ENCODE measurements around the gene SLC39A11.
"Not testable (repeated sequence)": the region's sequence is repeated elsewhere in the genome, so short reads cannot be mapped to it uniquely, and the experiment has no call there.

Gene SLC39A11

GRCh38 chr17:72832306-72832705 lies 260.2 kb downstream of the SLC39A11 start:
- DNase-seq (ENCODE audit: low spot score): no peak

DNA sequence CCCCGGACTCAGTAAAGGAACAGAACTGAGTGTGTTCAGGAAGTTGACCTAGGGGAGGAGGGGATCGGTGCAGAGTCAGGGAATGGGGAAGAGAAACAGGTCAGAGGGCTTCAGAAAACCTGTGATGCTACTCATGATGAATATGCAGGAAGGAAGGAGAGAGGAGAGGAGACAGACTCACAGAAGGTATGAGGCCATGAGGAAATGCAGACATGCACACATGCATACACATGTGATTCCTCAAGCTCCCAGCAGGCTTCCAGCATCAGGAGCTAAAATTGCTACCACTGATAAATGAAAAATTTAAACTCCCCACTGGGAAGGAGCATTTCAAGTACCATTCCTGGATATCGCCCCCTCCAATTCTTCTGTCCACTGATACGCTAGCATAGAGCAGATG lies 262.6 kb downstream of the SLC39A11 start:
- no peak for DNase-seq (ENCODE audit: low spot score)

- no peak for DNase-seq (ENCODE audit: low spot score)
These were observed 265.9 kb downstream of the SLC39A11 start for GRCh38 chr17:72826602-72827001.

GRCh38 chr17:72826059-72826458 lies 266.4 kb downstream of the SLC39A11 start:
- not testable (repeated sequence) for DNase-seq (ENCODE audit: low spot score)

- no peak for DNase-seq (ENCODE audit: low spot score)
These were observed 267.3 kb downstream of the SLC39A11 start for GRCh38 chr17:72825218-72825617.

DNA sequence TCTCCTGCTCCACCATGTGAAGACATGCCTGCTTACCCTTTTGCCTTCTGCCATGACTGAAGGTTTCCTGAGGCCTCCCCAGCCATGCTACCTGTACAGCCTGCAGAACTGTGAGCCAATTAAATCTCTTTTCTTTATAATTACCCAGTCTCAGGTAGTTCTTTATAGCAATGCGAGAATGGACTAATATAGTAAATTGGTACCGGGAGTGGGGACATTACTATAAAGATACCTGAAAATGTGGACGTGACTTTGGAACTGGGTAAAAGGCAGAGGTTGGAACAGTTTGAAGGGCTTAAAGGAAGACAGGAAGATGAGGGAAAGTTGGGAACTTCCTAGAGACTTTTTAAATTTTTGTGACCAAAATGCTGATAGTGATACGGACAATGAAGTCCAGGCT lies 268.2 kb downstream of the SLC39A11 start:
- not testable (repeated sequence) for DNase-seq (ENCODE audit: low spot score)

DNA sequence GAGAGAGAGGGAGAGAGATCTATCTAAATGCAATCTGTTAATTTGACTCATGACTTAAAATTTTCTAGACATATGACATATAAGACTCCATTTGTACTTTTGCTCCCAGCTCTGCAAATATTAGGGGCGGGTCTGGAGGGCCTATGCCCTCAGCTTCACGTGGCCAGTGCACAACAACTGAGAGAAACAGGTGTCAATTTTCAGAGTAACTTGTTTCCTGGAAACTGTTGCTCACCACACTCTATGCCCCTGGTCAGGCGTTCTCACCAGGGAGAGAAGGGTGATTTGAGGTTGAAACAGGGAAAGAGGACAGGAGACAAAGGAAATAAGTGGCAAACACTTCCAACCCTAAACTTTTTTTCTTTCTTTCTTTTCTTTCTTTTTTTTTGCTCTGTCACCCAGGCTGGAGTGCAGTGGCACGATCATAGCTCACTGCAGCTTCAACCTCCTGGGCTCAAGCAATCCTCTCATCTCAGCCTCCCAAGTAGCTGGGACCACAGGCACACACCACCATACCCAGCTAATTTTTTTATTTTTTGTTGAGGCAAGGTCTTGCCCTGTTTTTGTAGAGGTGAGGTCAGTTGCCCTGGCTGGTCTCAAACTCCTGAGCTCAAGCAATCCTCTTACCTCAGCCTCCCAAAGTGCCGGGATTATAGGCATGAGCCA lies 270.0 kb downstream of the SLC39A11 start:
- DNase-seq (ENCODE audit: low spot score): no peak

DNA sequence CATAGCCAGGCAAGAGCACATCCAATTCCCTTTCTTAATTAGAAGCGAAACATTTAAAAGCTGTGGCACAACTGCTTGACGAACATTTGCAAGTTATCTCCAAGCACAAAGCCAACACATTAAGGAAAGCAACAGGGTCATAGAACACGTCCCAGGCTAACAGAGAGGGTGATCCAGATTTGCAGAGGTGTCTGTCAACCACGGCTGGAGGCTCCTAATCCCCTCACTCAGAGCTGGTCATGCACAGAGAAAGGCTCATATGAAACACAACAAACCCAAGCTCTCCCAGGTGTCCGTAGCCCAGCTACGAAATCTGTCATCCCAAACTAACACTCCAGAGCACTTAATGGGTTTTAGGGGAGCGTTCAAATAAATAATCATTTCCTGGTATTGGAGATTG lies 276.1 kb downstream of the SLC39A11 start:
- DNase-seq (ENCODE audit: low spot score): no peak

GRCh38 chr17:72813481-72813880 lies 279.0 kb downstream of the SLC39A11 start:
- DNase-seq (ENCODE audit: low spot score): no peak

- no peak for DNase-seq (ENCODE audit: low spot score)
These were observed 279.7 kb downstream of the SLC39A11 start for GRCh38 chr17:72812823-72813222.

DNA sequence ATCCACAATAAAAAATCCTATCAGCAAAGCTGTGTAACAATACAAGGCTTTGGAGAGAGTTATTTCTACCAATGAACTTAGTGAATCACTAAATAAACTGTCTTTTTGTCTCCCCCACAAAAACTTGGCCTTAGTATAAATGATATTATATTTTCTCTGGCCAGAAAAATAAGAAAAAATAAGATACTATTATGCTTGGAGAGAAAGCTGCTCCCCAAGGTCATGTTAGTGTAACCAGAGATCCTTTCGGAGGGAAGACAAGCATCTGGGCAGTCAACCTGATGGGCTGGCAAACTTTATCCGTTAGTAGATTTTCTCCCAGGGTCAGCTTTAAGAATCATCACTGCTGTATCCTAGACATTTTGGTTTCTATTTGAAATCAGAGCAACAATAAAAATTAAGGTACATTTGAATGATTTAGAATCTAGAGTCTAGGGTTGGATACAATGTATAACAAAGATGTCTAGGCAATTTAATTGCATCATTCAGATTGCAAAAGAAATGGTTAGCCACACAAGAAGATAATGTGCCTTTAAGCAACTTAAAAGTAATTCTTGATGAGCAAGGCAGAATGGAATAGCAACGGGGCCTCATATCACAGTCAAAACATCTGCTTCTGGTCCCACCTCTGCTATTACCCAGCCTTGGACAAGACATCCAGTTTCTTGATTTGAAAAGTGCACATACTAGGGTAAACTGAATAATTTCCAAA lies 280.4 kb downstream of the SLC39A11 start:
- DNase-seq (ENCODE audit: low spot score): no peak

DNA sequence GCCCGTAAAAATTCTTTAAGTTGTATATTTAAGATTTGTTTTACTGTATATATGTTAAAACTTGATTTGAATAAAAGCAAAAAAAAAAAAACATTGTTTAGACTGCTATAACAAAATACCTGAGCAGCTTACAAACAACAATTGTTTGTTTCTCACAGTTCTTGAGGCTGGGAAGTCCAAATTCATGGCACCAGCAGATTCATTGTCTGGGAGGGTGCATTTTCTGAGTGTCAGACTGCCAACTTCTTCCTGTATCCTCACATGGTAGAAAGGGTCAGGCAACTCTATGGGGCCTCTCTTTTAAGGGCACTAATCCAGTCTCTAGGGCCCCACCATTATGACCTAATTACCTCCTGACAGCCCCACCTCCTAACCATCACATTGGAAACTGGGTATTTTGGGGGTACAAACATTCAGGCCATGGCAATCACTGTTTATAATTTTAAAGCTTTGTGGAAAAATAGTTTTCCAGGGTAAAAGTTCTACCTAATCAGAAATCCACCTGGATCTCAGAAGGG lies 281.4 kb downstream of the SLC39A11 start:
- no peak for DNase-seq (ENCODE audit: low spot score)

GRCh38 chr17:72806011-72806410 lies 286.5 kb downstream of the SLC39A11 start:
- no peak for DNase-seq (ENCODE audit: low spot score)

GRCh38 chr17:72804949-72805707 lies 287.4 kb downstream of the SLC39A11 start:
- DNase-seq (ENCODE audit: low spot score): no peak

DNA sequence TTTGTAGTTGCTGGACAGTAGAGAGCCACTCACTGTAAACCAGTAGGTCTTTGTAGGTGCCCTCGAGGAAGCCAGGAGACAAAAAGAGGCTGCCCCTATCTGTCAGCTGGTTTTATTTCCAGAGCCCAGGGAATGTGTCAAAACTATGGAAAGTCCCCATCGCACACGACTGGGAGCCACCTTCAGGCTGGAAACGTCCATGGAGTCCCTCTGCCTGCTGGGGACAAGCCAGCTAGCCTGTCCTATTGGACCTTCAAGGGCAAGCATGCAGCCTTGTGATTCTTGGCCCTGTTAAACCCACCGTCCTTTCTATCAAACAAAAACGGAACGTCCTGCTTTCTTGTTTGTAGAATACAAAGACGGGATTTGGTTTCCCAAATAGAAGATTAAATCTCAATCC lies 289.8 kb downstream of the SLC39A11 start:
- DNase-seq (ENCODE audit: low spot score): no peak

DNA sequence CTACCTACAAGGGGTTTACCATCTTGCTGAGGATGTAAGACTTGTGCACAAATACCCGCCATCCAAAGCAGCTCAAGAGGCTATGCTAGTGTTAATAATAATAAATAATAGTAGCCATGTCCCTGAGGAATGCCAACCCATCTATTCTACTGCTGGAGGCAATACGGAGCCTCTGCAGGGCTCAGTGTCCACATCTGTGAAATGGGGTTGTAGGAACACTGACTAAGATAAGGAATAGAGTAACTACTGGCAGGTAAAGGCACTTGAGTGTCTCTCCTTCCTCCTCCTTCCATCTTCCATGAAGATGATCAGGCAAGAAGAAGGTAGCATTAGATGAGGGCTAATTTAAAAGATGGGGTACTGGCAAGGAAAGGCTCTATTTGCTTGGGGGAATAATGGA lies 295.3 kb downstream of the SLC39A11 start:
- no peak for DNase-seq (ENCODE audit: low spot score)

DNA sequence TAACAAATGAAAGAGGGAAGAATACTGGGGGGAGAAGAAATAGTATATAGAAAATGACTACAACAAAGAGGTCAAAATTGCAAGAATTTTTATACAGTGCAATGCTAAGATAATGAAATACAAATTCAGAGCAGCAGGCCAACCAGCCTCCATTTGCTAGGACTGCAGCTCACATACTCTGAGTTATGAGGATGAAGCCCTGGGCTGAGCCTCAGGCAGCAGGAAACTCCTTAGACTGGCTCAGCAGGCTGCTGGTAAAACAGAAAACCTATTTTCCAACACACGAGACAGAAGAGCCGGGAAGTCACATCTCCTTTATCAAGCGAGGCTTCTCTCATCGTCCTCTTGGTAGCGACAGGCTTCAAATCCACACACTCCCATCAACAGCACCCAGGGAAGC lies 296.5 kb downstream of the SLC39A11 start:
- no peak for DNase-seq (ENCODE audit: low spot score)

DNA sequence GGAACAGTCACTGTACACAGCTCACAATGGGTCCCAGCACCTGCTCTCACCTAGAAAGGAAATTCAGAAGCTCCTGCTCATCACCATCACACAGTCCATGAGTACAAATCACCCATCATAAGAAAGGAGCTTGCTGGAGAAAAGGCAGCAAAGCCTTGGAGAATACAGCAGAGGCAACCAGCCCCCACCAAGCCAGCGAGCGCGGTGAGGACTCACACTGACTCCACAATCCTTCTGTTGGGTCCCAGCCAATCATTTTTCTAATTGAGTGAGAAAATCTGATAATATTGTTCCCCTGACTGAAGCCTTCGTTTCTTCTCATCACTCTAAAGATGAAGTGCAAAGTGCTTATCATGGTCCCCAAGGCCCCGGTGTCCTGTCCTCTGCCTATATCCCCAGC lies 298.3 kb downstream of the SLC39A11 start:
- DNase-seq (ENCODE audit: low spot score): no peak

DNA sequence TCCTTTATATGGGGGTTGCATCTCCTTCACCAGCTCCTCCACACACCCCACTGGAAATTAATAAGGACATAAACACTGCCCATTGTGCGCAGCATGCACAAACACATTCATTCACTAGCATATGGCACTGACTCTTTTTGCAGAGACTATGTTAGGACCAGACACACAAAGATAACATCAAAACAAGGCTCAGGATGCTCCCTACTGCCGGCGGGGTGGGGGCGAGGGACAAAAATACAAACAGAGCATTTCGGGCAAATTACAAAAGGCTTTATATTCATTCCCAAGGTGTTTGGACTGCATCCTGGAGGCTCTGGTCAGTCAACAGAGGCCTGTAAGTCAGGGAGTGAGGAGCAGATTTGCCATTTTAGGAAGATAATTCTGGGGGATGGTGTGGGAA lies 299.7 kb downstream of the SLC39A11 start:
- no peak for DNase-seq (ENCODE audit: low spot score)

DNA sequence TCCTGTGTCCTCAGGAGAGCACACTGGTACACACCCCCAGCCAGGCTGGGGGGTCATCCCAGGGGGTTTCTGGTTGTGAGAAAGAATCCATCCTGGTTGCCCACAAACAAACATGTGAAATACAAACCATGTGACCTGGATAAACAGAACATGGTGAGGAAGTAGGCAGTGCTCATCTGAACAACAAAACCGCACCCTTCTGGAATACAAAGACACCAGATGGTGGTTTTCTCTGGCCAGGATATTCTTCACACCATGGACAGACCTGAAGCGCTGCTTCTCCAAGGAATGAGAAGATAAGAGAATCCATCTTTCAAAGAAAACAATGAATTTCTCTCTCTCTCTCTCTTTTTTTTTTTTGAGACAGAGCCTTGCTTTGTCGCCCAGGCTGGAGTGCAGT lies 302.3 kb downstream of the SLC39A11 start:
- DNase-seq (ENCODE audit: low spot score): no peak

DNA sequence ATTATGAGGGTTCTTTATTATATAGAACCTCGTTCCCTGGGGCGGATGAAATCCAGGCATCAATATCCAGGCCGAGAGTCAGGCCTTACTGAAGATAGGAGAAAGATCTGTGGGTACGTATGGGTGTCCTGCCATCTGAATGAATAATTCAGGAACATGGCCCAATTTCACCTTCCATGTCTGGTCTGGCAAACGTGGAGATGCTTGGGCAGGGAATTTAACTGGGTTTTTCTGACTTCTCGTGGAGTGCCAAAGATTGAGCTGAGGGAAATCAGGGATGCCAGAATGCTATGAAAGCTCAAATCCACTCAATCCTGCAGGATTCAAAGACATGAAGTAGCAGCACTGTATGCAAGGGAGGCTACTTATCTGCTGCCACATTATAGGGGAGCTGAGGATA lies 302.8 kb downstream of the SLC39A11 start:
- no peak for DNase-seq (ENCODE audit: low spot score)

DNA sequence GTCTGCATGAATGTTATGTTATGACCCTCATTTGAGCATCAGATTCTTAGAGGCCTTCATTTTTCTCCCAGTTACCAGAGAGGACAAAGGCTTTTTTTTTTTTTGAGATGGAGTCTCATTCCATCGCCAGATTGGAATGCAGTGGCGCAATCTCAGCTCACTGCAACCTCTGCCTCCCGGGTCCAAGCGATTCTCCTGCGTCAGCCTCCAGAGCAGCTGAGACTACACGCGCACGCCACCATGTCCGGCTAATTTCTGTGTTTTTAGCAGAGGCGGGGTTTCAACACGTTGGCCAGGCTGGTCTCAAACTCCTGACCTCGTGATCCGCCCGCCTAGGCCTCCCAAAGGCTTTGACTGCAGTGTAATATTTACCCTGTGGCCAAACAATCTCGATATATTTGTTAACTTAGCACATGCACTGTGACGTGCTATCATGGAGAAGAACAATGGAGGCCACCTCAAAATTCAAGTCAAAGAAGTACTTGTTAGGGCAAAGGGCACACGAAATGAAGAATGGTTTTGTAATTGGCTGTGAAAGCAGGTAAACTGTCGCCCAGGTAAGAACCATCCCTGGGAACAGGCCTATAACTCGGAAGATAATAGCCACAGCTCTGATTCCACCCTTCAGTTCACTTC lies 303.4 kb downstream of the SLC39A11 start:
- DNase-seq (ENCODE audit: low spot score): peak; percentile 13
